Chondrocyte (in vitro differentiated cells): Measurements from ENCODE around the gene ATN1. TPM values are rescaled to one million over a fixed set of nuclear protein-coding genes. Genes with fewer than 3 reads are reported as not detected.

Experiments
- DNase-seq: peaks from one replicate; pipeline ENCODE4 v3.0.0; 2021; ENCODE audit warnings: mixed read lengths, low spot score
- H3K27ac Mint-ChIP-seq: one replicate; pipeline ENCODE4 v1.8.0; 2021; ENCODE audit warnings: mild to moderate bottlenecking, moderate library complexity, mixed read lengths; ENCODE audit not compliant: unreplicated experiment
- H3K27me3 Mint-ChIP-seq: 2 replicates; pipeline ENCODE4 v1.8.0; 2021; ENCODE audit warnings: low read depth, mixed read lengths
- H3K36me3 Mint-ChIP-seq: 2 replicates; pipeline ENCODE4 v1.8.0; 2021; ENCODE audit warnings: low read depth, mixed read lengths
- H3K4me1 Mint-ChIP-seq: 2 replicates; pipeline ENCODE4 v1.8.0; 2021; ENCODE audit warnings: low read depth, mild to moderate bottlenecking, mixed read lengths
- H3K4me3 Mint-ChIP-seq: one replicate; pipeline ENCODE4 v1.8.0; 2021; ENCODE audit warnings: mild to moderate bottlenecking, moderate library complexity, mixed read lengths; ENCODE audit not compliant: unreplicated experiment
- H3K9me3 Mint-ChIP-seq: 2 replicates; pipeline ENCODE4 v1.8.0; 2021; ENCODE audit warnings: low read depth, mixed read lengths
- CTCF ChIP-seq: fragments of 200-600 bp; sonication (generic); IDR thresholded peaks from 2 replicates; pipeline ENCODE4 v1.5.0; 2021; ENCODE audit warnings: antibody characterized with exemption, mild to moderate bottlenecking, moderate library complexity
- total RNA-seq: library from RNA; stranded (reverse); gene quantifications from 3 replicates; pipeline ENCODE4 v1.2.1, GENCODE V29; 2021

The ATN1 gene
- total RNA-seq, 1 donor from 2014 or later: 103 TPM

- peak; percentile 86 for DNase-seq
- no peak within 1 kb of the TSS for H3K4me3 Mint-ChIP-seq
- TF ChIP-seq CTCF: no peak
- H3K27me3 Mint-ChIP-seq: no peaks in the 10 kb centered on the region
- H3K9me3 Mint-ChIP-seq: no peaks in the 10 kb centered on the region
- H3K36me3 Mint-ChIP-seq: peaks cover 7% of the 10 kb centered on the region
- H3K4me1 Mint-ChIP-seq: peaks cover 25% of the 10 kb centered on the region
- H3K27ac Mint-ChIP-seq: no peak within 1 kb of the TSS
These were observed 23.2 kb downstream of the ATN1 start, which contains the start of gene PTPN6 for GRCh38 chr12:6950811-6951540. PTPN6 (plus strand) TSS chr12:6951356; CDS start chr12:6951513, 157 bp downstream.

- Mint-ChIP-seq H3K27me3 (no peaks in the 10 kb centered on the region), H3K4me3 (no peak overlapping the region), H3K36me3 (peaks cover 7% of the 10 kb centered on the region), H3K27ac (no peak overlapping the region), H3K4me1 (peaks cover 25% of the 10 kb centered on the region), H3K9me3 (no peaks in the 10 kb centered on the region)
- no peak for TF ChIP-seq CTCF
- DNase-seq: peak; percentile 91
These were observed 23.9 kb downstream of the ATN1 start for GRCh38 chr12:6951551-6952120.

DNA sequence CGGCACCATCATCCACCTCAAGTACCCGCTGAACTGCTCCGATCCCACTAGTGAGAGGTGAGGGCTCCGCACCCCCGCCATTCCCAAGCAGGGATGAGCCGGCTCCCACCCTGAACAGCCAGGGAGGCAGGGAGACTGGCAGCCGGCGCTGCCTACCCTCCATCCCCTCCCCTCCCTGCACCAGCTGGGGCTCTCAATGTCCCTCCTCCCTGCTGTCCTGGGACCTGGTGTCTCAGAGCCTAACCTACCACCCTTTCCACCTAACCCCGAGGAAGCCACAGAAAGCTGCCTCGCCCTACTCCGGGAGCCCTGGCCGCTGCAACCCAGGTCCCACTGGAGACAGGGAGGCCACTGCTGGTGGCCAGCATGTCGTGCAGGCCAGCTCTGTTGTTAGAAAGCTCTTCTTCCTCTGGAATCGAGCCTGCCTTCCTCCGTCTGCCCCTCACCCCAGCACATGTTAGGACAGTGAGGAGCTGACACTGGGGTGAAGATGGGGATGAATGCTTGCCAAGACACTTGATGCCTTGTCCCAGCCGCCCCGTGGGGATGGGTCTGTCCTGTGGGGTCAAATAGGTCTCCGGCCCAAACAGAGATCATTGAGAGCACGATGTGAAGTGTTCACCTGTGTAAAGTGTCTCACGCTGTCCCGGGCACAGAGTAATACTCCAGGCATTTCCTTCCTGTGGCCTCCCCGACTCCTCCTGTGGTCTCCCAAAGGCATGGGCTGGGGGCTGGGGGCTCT lies 24.5 kb downstream of the ATN1 start:
- TF ChIP-seq CTCF: no peak
- peak; percentile 92 for DNase-seq
- peaks cover 20% of the 10 kb centered on the region for H3K4me1 Mint-ChIP-seq
- H3K27ac Mint-ChIP-seq: no peak overlapping the region
- no peaks in the 10 kb centered on the region for H3K9me3 Mint-ChIP-seq
- no peak overlapping the region for H3K4me3 Mint-ChIP-seq
- H3K36me3 Mint-ChIP-seq: peaks cover 2% of the 10 kb centered on the region
- H3K27me3 Mint-ChIP-seq: no peaks in the 10 kb centered on the region

- DNase-seq: peak; percentile 67
- no peak overlapping the region for H3K4me3 Mint-ChIP-seq
- H3K4me1 Mint-ChIP-seq: peaks cover 20% of the 10 kb centered on the region
- no peaks in the 10 kb centered on the region for H3K36me3 Mint-ChIP-seq
- TF ChIP-seq CTCF: no peak
- no peaks in the 10 kb centered on the region for H3K27me3 Mint-ChIP-seq
- no peaks in the 10 kb centered on the region for H3K9me3 Mint-ChIP-seq
- no peak overlapping the region for H3K27ac Mint-ChIP-seq
These were observed 25.2 kb downstream of the ATN1 start for GRCh38 chr12:6952863-6953441.
